ENCODE data around the gene FAM131A.

- TF ChIP-seq CTCF (optimal IDR thresholded peaks at IDR 0.05 in 1 of 3, IDR thresholded peaks at IDR 0.05 in 1 of 3, conservative IDR thresholded peaks at IDR 0.05 in 1 of 3; ENCODE audit: extremely low read depth in 1 of 3, insufficient read depth in 2 of 3, low read length in 3 of 3) (no peak), EZH2 (IDR thresholded peaks at IDR 0.05; ENCODE audit: low read length) (no peak)
These were observed 47.5 kb downstream of the FAM131A start for GRCh38 chr3:184384856-184385422.
